GM21717 (cell line): ENCODE data around the gene ASCC1.
"Not testable (repeated sequence)": the region's sequence is repeated elsewhere in the genome, so short reads cannot be mapped to it uniquely, and the experiment has no call there.

Source experiments
- ATAC-seq: cut with Tn5 transposase; IDR thresholded peaks from one replicate; pipeline ENCODE4 v1.9.1; 2021; ENCODE audit warnings: mild to moderate bottlenecking, moderate library complexity; ENCODE audit not compliant: unreplicated experiment

ASCC1 gene

GRCh38 chr10:72249176-72249862, 33.2 kb upstream of the ASCC1 start:
- peak; percentile 13 for ATAC-seq

GRCh38 chr10:72248468-72249151, 32.5 kb upstream of the ASCC1 start:
- peak; percentile 70 for ATAC-seq

GRCh38 chr10:72245949-72246525, 30.0 kb upstream of the ASCC1 start:
- no peak for ATAC-seq

- ATAC-seq: no peak
Observed at GRCh38 chr10:72244573-72245038, 28.5 kb upstream of the ASCC1 start.

- ATAC-seq: no peak
Observed at GRCh38 chr10:72243822-72244437, 27.9 kb upstream of the ASCC1 start.

GRCh38 chr10:72242675-72243074, 26.6 kb upstream of the ASCC1 start:
- ATAC-seq: no peak

- no peak for ATAC-seq
Observed at GRCh38 chr10:72241691-72242252, 25.7 kb upstream of the ASCC1 start.

- no peak for ATAC-seq
Observed at GRCh38 chr10:72240371-72240770, 24.3 kb upstream of the ASCC1 start.

- ATAC-seq: no peak
Observed at GRCh38 chr10:72239409-72239808, 23.3 kb upstream of the ASCC1 start.

- no peak for ATAC-seq
Observed at GRCh38 chr10:72238392-72239175, 22.5 kb upstream of the ASCC1 start.

- no peak for ATAC-seq
Observed at GRCh38 chr10:72235544-72236279, 19.6 kb upstream of the ASCC1 start.

GRCh38 chr10:72234560-72235095, 18.6 kb upstream of the ASCC1 start:
- ATAC-seq: no peak

GRCh38 chr10:72233621-72234020, 17.5 kb upstream of the ASCC1 start:
- ATAC-seq: no peak

- ATAC-seq: no peak
Observed at GRCh38 chr10:72229261-72230251, 13.5 kb upstream of the ASCC1 start.

GRCh38 chr10:72228318-72228751, 12.3 kb upstream of the ASCC1 start:
- ATAC-seq: no peak

- ATAC-seq: no peak
Observed at GRCh38 chr10:72227826-72228225, 11.8 kb upstream of the ASCC1 start.

- ATAC-seq: no peak
Observed at GRCh38 chr10:72226418-72227027, 10.4 kb upstream of the ASCC1 start.

- not testable (repeated sequence) for ATAC-seq
Observed at GRCh38 chr10:72224191-72224590, 8.1 kb upstream of the ASCC1 start.
